ENCODE data around the gene PPP6R2.
A peak's percentile ranks its signal among the peaks of the same experiment; 100 is the strongest.
"Not testable (repeated sequence)": the region's sequence is repeated elsewhere in the genome, so short reads cannot be mapped to it uniquely, and the experiment has no call there.

PPP6R2 gene

DNA sequence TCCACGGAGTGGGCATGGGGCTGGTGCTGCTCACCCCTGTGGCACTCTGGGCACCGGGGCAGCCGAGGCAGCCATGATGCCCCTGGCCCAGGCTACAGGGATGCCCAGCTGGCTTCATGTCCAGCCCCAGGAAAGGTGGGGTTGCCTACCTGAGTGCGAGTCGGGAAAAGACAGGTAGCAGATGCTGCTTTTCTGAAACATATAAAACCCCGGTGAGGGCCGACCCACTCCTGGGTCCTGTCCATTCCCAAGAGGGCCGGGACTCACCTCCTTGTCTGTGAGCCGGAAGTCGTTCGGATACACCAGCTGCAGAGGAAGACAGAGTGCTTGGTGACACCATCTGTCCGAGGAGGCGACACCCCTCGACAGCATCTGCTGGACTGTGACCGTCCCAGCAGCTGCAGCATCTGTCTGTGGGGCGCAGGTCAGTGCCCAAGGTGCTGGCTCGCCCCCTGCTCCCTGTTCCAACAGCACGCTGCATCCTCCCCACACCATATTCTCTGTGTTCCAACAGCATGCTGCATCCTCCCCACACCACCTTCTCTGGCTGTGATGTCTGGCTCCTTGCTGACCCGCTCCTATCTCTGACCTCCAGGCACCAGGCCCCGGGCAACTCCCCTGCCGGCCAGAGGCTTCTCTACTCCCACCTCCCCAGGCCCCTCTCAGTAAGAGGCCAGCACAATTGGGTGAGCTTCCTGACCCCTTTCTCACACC is 24.3 kb upstream of the PPP6R2 start:
- DNase-seq = no peak

DNA sequence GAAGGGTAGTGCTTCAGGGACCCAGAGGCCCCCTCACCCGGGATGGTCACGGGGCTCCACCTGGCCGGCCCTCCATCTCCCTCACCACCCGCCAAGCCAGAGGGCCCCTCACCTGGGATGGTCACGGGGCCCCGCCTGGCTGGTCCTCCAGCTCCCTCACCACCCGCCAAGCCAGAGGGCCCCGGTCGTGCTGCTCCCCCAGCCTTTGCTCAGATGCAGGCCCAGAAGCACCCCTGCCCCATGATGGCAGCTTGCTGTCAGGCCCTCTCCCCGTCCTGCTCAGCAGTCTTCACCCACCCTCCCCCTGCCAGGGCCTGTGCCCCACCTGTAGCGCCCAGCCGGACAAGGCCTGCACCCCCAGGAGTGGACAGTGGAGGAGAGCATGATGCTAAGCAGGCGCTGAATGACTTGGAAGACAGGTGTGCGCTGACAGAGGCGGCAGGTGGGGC is 23.6 kb upstream of the PPP6R2 start:
- no peak for DNase-seq

DNA sequence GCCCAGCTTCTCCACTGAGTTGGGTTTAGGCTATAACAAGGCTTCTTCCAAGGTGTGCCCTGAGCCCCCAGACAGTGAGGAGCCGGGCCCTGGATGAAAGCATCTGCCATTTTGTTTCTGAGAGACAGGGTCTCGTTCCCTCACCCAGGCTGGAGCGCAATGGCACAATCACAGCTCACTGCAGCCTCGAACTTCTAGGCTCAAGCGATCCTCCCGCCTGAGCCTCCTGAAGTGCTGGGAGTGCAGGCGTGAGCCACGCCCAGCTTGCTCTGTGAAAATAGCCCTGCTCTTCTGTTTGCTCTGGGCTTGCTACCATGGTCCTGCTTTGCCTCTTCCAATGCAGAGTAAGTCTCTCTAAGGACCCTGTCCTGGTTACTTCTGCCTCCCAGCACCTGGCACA is 23.0 kb upstream of the PPP6R2 start:
- no peak for DNase-seq

DNA sequence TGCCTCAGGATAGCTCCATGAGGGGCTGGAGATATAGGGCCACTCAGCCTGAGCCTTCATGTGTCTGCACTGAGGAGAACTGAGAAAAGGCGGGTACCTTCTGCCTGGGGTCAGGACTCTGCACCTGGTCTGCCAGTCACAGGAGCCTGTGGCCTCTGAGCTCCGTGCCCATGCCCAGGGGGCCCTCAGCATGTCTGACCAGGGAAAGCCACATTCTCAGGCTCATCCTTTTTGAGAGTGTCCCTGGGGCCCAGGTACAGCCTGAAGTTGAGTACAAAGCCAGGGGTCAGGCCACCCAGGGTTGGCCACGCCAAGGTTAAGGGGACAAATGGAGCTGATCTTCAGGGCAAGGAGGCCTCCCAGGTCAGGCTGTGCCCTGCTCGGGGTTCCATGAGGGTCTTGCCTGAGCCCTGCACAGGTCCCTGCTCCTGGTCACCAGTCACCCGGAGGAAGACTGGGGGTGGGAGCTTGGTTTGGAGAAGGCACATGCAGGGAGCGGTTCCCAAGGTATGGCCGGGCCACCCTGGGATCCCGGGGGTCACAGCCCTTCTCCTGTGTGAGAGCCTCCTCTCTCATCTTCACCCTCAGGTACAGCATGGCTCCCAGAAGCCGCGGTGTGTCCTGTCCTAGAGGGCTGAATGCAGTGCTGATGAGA is 22.3 kb upstream of the PPP6R2 start:
- no peak for DNase-seq

DNA sequence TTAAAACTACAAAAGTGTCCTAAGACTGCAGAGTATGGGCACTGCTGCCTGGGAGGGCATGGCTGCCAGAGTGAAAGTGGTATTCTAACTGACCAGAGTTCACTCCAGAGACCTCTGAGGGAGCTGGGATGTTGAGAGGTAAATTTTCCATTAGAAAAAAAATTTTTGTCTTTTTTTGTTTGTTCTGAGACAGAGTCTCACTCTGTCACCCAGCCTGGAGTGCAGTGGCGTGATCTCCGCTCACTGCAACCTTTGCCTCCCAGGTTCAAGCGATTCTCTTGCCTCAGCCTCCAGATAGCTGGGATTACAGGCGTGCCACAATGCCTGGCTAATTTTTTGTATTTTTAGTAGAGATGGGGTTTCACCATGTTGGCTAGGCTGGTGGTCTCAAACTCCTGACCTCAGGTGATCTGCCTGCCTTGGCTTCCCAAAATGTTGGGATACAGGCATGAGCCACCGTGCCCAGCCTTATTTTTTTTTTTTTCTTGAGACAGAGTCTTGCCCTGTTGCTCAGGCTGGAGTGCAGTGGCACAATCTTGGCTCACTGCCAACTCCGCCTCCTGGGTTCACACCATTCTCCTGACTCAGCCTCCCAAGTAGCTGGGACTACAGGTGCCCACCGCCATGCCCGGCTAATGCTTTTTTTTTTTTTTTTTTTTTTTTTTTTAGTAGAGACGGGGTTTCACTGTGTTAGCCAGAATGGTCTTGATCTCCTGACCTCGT is 20.6 kb upstream of the PPP6R2 start:
- not testable (repeated sequence) for DNase-seq

DNA sequence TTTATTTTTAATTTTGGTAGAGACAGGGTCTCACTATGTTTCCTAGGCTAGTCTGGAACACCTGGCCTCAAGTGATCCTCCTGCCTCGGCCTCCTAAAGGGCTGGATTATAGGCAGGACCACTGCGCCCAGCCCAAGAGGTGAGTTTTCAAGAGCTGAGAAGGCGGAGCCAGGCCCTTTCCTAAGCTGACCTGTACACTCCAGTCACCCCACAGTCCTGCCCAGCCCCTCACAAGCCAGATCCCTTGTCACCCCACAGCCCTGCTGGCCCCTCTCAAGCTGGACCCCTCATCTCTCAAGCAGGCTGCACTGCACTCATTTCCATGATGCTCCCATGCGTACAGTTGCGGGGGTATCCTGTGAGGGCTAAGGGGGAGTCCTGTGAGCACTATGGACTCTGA is 19.2 kb upstream of the PPP6R2 start:
- DNase-seq = no peak

DNA sequence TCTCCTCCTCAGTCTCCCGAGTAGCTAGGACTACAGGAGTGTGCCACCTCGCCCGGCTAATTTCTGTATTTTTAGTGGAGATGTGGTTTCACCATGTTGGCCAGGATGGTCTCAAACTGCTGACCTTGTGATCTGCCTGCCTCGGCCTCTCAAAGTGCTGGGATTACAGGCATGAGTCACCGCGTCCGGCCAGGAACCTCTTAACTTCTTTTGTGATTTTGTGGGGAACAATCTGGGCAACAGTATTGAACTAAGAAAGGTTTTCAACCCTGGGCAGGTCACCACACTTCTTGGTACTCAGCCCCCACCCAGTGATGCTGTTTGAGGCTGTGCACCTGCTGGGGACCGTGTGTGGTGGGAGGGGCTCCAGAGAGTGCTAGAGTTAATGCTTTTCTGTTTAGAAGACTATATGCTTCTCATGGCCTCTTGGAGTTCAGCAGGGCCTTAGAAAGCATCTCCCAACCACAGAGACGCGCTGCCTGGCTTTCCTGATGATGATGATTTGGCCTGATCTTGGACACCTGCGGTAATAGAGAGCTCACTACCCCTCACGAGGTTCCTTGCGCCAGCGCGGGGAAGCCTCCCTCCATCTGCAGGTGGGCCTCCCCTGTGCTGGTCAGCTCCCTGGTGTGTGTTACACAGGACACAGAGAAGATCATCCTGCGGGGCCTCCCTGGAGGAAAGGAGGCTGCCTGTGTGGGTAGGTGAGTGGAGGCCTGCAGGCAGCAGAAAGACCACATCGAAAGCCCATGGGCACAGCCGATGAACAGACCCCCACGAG is 17.5 kb upstream of the PPP6R2 start:
- DNase-seq = no peak

DNA sequence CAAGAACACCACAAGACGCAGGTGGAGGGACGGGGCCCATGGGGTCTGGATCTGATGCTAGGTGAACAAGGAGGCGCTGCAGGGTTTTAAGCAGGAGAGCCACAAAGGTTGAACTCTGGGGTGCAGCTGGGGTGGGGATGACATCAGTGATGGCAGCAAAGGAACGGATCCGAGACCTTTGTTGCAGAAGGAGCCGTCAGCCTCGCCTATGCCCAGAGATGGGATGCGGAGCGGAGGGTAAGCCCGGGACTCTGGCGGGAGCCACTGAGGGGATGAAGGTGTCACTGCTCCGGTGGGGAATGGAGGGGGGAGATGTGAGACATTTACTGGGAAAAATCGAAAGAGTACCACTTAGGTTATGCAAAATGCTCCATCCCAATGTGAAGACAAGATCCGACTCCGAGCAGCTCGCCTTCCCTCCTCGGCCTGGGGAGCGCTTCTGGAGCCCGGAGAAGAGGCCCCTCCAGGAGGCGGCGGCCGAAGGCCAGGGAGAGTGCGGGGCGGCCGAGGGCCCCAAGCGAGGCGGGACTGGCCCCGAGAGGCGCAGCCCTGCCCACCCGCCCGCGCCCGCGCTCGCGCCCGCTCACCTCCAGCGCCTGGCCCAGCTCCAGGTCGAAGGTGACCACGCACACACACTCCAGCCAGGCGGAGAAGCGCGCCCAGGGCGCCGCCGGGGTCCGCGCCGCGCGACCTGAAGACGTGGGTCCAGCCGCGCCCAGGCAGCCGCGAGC is 16.7 kb upstream of the PPP6R2 start:
- no peak for DNase-seq

DNA sequence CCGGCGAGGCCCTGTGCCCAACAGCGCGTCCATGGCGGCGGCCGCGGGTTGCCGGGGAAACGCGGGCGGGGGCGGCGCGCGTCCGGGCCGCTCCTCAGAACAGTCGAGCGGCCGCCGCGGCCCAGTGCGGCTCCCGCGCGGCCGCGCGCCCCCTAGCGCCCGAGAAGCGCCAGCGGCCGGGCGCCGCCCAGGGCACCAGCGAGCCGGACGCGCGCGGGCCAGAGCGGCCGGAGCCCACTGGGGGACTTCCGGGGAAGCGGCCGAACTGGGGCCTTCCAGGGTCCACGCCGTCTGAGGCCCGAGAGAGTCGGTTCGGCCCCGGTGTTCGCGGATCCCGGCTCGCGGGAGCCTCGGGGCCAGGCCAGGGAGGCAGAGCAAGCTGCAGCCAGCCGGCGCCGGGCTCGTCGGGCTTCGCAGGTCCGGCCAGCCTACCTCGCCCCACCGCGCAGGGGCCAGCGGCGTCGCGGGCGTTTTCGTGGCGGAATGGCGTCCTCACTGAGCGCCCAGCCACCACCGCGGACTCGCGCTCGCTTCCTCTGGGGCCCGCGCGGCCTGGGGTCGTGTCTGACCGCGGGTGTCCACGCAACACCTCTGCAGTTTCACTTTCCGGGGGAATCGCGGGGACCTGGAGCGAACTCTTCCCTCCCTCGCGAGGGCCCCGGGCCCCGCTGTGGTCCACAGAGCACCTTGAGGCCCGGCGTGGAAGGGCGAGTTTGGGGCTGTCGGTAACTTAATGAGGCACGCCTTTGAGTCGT is 16.0 kb upstream of the PPP6R2 start, which contains the start of gene DENND6B:
TSS of gene DENND6B (minus strand) at position 57 of the 755 bp plus-strand sequence. CDS start at position 33, 24 bp downstream.
- DNase-seq = peak; percentile 55

DNA sequence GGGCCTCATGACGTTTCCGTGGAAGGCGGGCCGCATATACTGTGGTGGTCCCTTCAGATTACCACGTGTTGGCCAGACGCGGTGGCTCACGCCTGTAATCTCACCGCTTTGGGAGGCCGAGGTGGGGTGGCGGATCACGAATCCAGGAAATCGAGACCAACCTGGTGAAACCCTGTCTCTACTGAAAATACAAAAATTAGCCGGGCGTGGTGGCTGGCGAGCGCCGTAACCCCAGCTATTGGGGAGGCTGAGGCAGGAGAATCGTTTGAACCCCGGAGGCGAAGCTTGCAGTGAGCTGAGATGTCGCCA is 15.5 kb upstream of the PPP6R2 start:
- DNase-seq = no peak

DNA sequence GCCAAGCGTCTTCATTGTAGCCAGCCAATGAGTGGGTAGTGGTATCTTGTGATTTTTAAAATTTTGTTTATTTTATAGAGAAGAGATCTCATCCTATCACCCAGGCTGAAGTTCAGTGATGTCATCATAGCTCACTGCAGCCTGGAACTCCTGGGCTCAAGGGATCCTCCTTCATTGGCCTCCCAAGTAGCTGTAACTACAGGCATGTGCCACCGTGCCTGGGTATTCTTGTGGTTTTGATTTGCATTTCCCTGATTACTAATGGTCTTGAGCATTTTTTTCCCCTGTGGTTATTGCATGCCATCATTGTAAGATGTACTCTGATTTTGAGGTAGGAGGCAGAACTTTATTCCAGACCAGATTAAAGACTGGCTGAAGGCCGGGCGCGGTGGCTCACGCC is 13.9 kb upstream of the PPP6R2 start:
- no peak for DNase-seq

DNA sequence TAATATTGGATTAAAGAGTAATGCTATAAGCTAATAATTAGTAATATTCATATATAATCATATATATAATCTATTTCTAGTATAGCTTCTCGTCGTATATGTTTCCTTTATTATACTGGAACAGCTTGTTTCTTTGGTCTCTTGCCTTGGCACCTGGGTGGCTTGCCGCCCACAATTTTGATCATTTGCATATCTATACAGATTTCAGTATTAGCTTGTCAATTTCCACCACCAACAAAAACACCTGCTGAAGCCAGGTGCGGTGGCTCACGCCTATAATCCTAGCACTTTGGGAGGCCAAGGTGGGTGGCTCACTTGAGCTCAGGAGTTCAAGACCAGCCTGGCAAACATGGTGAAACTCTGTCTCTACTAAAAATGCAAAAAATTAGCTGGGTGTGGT is 8.7 kb upstream of the PPP6R2 start:
- DNase-seq = not testable (repeated sequence)

DNA sequence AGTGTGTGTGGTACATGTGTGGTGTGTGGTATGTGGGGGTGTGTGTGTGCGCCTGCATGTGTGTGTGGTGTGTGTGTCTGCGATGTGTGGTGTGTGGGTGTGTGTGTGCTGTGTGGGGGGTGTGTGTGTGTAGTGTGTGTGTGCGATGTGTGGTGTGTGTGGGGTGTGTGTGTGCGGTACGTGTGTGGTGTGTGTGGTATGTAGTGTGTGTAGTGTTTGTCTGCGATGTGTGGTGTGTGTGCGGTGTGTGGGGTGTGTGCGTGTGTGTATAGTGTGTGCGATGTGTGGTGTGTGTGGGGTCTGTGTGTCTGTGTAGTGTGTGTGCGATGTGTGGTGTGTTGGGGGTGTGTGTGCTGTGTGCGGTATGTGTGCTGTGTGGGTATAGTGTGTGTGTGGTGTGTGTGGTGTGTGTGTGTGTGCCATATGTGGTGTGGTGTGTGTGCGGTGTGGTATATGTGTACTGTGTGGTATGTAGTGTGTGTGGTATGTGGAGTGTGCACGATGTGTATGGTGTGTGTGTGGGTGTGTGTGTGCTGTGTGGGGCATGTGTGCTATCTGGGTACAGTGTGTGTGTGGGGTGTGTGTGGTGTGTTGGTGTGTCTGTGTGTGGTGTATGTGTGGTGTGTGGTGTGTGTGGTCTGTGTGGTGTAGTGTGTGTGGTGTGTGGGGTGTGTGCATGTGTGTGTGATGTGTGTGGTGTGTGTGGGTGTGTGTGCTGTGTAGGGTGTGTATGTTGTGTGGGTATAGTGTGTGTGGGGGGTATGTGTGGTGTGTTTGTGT is 5.7 kb upstream of the PPP6R2 start:
- no peak for DNase-seq

DNA sequence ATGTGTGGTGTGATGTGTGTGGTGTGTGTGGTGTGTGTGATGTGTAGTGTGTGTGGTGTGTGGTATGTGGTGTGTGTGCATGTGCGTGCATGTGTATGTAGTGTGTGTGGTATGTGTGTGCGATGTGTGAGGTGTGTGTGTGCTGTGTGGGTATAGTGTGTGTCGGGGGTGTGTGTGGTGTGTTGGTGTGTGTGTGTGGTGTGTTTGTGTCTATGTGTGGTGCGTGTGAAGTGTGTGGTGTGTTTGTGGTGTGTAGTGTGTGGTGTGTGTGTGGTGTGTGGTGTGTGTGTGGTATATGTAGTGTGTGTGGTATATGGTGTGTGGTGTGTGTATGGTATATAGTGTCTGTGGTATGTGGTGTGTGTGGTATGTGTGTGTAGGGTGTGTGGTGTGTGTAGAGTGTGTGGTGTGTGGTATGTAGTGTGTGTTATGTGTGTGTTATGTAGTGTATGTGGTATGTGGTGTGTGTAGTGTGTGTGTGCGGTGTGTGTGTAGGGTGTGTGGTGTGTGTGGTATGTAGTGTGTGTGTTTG is 5.0 kb upstream of the PPP6R2 start:
- DNase-seq = no peak

DNA sequence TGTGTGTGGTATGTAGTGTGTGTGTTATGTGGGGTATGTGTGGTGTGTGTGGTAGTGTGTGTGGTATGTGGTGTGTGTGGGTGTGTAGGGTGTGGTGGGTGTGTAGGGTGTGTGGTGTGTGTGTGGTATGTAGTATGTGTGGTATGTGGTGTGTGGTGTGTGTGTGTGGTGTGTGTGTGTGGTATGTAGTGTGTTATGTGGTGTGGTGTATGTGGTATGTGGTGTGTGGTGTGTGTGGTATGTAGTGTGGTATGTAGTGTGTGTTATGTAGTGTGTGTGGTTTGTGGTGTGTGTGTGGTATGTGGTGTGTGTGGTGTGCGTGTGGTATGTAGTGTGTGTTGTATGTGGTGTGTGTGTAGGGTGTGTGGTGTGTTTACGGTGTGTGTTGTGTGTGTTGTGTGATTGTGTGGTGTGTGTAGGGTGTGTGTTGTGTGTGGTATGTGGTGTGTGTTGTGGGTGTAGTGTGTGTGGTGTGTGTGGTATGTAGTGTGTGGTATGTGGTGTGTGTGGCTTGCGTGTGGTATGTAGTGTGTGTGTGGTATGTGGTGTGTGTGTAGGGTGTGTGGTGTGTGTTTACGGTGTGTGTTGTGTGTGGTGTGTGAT is 4.2 kb upstream of the PPP6R2 start:
- no peak for DNase-seq

DNA sequence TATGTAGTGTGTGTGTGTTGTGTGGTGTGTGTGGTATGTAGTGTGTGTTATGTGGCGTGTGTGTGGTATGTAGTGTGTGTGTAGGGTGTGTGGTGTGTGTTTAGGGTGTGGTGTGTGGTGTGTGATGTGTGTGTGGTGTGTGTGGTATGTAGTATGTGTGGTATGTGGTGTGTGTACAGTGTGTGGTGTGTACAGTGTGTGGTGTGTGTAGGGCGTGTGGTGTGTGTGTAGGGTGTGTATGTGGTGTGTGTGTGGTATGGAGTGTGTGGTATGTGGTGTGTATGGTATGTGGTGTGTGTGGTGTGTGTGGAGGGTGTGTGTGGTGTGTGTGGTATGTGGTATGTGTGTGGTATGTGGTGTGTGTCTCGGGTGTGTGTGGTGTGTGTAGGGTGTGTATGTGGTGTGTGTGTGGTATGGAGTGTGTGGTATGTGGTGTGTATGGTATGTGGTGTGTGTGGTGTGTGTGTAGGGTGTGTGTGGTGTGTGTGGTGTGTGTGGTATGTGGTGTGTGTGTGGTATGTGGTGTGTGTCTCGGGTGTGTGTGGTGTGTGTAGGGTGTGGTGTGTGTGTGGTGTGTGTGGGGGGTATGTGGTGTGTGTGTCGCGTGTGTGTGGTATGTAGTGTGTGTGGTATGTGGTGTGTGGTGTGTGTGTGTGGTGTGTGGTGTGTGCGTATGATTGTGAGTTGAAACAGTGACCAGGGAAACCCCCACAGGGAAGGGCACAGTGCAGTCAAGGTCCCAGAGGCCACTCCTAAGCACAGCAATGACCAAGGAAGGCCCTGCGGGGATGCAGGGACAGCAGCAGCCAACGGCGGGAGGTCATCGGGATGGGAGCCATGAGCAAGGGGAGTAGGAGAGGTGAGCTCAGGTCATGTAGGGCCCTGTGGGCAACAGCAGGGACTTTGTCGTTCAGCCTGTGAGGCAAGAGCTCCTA is 2.9 kb upstream of the PPP6R2 start:
- no peak for DNase-seq

DNA sequence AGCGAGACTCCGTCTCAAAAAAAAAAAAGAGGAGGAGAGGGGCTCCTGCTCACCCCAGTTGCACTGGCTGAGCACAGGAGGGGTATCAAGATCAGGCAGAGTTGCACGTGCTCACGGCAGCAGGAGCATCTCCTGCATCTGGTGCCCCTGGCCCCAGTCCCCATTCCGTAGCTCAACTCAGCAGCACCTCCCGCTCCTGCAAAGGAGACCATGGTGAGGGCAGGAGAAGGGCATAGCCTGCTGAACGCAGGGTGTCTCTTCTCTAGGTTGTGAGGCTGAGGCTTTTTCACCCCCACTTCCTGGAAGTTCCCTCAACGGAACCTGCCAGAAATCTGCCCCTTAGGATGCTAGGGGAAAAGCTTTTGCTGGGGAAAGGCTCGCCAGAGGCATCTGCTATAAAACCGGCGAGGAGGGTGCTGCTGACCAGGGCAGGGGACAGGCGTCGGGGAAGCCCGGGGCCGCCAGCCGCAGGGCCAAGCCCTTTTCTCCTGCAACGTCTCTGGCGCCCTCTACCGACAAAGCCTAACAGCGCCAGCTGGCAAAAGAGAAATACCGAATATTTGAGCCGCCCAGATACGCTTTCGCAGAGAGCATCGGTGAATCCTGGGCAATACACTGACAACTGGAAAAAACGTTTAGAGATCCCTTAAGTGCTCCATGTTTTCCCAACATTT is 1.0 kb upstream of the PPP6R2 start:
- peak; percentile 85 for DNase-seq

DNA sequence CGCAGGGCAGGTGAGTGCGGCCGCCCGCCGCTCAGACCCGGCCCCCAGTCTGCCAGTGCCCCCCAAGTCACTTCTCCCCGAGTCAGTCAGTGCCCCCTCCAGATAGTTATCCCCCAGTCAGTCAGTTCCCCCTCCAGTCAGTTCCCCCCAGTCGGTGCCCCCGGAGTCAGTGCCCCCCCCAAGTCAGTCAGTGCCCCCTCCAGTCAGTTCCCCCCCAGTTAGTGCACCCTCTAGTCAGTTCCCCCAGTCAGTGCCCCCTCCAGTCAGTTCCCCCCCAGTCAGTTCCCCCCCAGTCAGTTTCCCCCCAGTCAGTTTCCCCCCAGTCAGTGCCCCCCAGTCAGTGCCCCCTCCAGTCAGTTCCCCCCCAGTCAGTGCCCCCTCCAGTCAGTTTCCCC is 411 bp downstream of the PPP6R2 start:
- DNase-seq = no peak

DNA sequence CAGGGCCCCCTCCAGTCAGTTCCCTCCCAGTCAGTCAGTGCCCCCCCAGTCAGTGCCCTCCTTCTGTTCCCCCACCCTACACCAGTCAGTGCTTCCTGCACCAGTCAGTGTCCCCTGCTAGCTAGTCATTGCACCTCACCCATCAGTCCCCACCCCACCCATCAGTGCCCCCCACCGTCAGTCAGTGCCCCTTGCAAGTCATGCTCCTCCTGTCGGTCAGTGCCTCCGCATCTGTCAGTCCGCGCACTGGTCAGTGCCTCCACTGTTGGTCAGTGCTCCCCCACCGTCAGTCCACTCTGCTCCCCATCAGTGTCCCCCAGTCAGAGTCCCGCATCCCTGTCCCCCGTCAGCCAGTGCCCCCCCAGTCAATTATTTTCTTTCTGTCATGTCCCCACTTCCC is 3.3 kb downstream of the PPP6R2 start:
- DNase-seq = no peak
